ENCODE results near the gene STRA6.

STRA6 gene

GRCh38 chr15:74234598-74234875, 31.9 kb upstream of the STRA6 start:
- no peak for DNase-seq (ENCODE audit: low read depth, low spot score)
- Histone ChIP-seq H3K4me1 (ENCODE audit: insufficient read depth, insufficient read length) (peaks cover 34% of the 10 kb centered on the region), H3K36me3 (ENCODE audit: insufficient read depth, insufficient read length, low read length) (no peaks in the 10 kb centered on the region), H3K4me3 (ENCODE audit: insufficient read length, low read depth) (no peak overlapping the region), H3K27me3 (ENCODE audit: insufficient read depth, insufficient read length) (peaks cover 21% of the 10 kb centered on the region), H3K9me3 (ENCODE audit: insufficient read depth, low read length) (no peaks in the 10 kb centered on the region), H3K9ac (ENCODE audit: insufficient read length, low read depth) (no peak overlapping the region)
- TF ChIP-seq SUZ12 (IDR thresholded peaks at IDR 0.05; ENCODE audit: extremely low read depth, insufficient read depth, insufficient read length) (no peak), YY1 (IDR thresholded peaks at IDR 0.05; ENCODE audit: insufficient read depth, insufficient read length) (no peak), ZNF274 (IDR thresholded peaks at IDR 0.05; ENCODE audit: low read depth, low read length) (no peak)

GRCh38 chr15:74233851-74234597, 31.4 kb upstream of the STRA6 start:
- no peak for TF ChIP-seq ZNF274 (IDR thresholded peaks at IDR 0.05; ENCODE audit: low read depth, low read length)
- no peak for TF ChIP-seq SUZ12 (IDR thresholded peaks at IDR 0.05; ENCODE audit: extremely low read depth, insufficient read depth, insufficient read length)
- H3K9me3 ChIP-seq (ENCODE audit: insufficient read depth, low read length), result no peaks in the 10 kb centered on the region
- H3K4me1 ChIP-seq (ENCODE audit: insufficient read depth, insufficient read length), result peaks cover 29% of the 10 kb centered on the region
- no peaks in the 10 kb centered on the region for H3K36me3 ChIP-seq (ENCODE audit: insufficient read depth, insufficient read length, low read length)
- H3K9ac ChIP-seq (ENCODE audit: insufficient read length, low read depth), result no peak overlapping the region
- H3K4me3 ChIP-seq (ENCODE audit: insufficient read length, low read depth), result no peak overlapping the region
- DNase-seq (ENCODE audit: low read depth, low spot score), result no peak
- peaks cover 21% of the 10 kb centered on the region for H3K27me3 ChIP-seq (ENCODE audit: insufficient read depth, insufficient read length)

DNA sequence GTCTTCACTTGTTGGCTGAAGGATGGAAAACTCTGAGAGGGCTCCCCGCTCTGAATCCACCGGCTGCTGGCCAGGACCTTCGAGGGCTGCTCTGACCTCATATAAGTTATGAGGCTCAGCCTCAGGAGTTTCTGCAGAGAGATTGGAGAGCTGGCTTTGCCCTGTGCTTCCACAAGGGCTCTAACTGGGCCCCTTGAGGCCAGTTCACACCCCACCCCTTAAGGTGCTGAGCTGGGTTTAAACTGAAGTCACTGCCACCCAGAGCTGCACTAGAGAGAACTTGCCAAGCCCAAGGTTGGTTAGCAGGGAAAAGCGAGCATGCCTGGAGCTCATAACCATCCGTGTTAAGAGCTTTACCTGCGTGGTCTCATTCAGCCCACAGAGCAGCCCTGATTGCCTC, 30.8 kb upstream of the STRA6 start:
- DNase-seq (ENCODE audit: low read depth, low spot score), result no peak
- H3K27me3 ChIP-seq (ENCODE audit: insufficient read depth, insufficient read length), result peaks cover 26% of the 10 kb centered on the region
- H3K9me3 ChIP-seq (ENCODE audit: insufficient read depth, low read length), result no peaks in the 10 kb centered on the region
- no peaks in the 10 kb centered on the region for H3K36me3 ChIP-seq (ENCODE audit: insufficient read depth, insufficient read length, low read length)
- no peak overlapping the region for H3K4me3 ChIP-seq (ENCODE audit: insufficient read length, low read depth)
- no peak overlapping the region for H3K9ac ChIP-seq (ENCODE audit: insufficient read length, low read depth)
- H3K4me1 ChIP-seq (ENCODE audit: insufficient read depth, insufficient read length), result peaks cover 29% of the 10 kb centered on the region
- no peak for TF ChIP-seq ZNF274 (IDR thresholded peaks at IDR 0.05; ENCODE audit: low read depth, low read length)
- no peak for TF ChIP-seq YY1 (IDR thresholded peaks at IDR 0.05; ENCODE audit: insufficient read depth, insufficient read length)
- no peak for TF ChIP-seq SUZ12 (IDR thresholded peaks at IDR 0.05; ENCODE audit: extremely low read depth, insufficient read depth, insufficient read length)

GRCh38 chr15:74231475-74231874, 28.9 kb upstream of the STRA6 start:
- Histone ChIP-seq H3K9me3 (ENCODE audit: insufficient read depth, low read length) (no peaks in the 10 kb centered on the region), H3K4me3 (ENCODE audit: insufficient read length, low read depth) (no peak overlapping the region), H3K27me3 (ENCODE audit: insufficient read depth, insufficient read length) (peaks cover 45% of the 10 kb centered on the region), H3K9ac (ENCODE audit: insufficient read length, low read depth) (no peak overlapping the region), H3K36me3 (ENCODE audit: insufficient read depth, insufficient read length, low read length) (no peaks in the 10 kb centered on the region), H3K4me1 (ENCODE audit: insufficient read depth, insufficient read length) (peaks cover 39% of the 10 kb centered on the region)
- DNase-seq (ENCODE audit: low read depth, low spot score), result no peak
- no peak for TF ChIP-seq SUZ12 (IDR thresholded peaks at IDR 0.05; ENCODE audit: extremely low read depth, insufficient read depth, insufficient read length)
- no peak for TF ChIP-seq YY1 (IDR thresholded peaks at IDR 0.05; ENCODE audit: insufficient read depth, insufficient read length)
- no peak for TF ChIP-seq ZNF274 (IDR thresholded peaks at IDR 0.05; ENCODE audit: low read depth, low read length)

- no peak for DNase-seq (ENCODE audit: low read depth, low spot score)
- peaks cover 58% of the 10 kb centered on the region for H3K27me3 ChIP-seq (ENCODE audit: insufficient read depth, insufficient read length)
- no peaks in the 10 kb centered on the region for H3K36me3 ChIP-seq (ENCODE audit: insufficient read depth, insufficient read length, low read length)
- TF ChIP-seq ZNF274 (IDR thresholded peaks at IDR 0.05; ENCODE audit: low read depth, low read length) (no peak), SUZ12 (IDR thresholded peaks at IDR 0.05; ENCODE audit: extremely low read depth, insufficient read depth, insufficient read length) (no peak), YY1 (IDR thresholded peaks at IDR 0.05; ENCODE audit: insufficient read depth, insufficient read length) (no peak)
- no peak overlapping the region for H3K4me3 ChIP-seq (ENCODE audit: insufficient read length, low read depth)
- peaks cover 36% of the 10 kb centered on the region for H3K4me1 ChIP-seq (ENCODE audit: insufficient read depth, insufficient read length)
- no peaks in the 10 kb centered on the region for H3K9me3 ChIP-seq (ENCODE audit: insufficient read depth, low read length)
- no peak overlapping the region for H3K9ac ChIP-seq (ENCODE audit: insufficient read length, low read depth)
Observed at GRCh38 chr15:74229686-74230085, 27.1 kb upstream of the STRA6 start.

- no peaks in the 10 kb centered on the region for H3K9me3 ChIP-seq (ENCODE audit: insufficient read depth, low read length)
- TF ChIP-seq SUZ12 (IDR thresholded peaks at IDR 0.05; ENCODE audit: extremely low read depth, insufficient read depth, insufficient read length) (no peak), ZNF274 (IDR thresholded peaks at IDR 0.05; ENCODE audit: low read depth, low read length) (no peak), YY1 (IDR thresholded peaks at IDR 0.05; ENCODE audit: insufficient read depth, insufficient read length) (no peak)
- DNase-seq (ENCODE audit: low read depth, low spot score), result no peak
- H3K9ac ChIP-seq (ENCODE audit: insufficient read length, low read depth), result no peak overlapping the region
- no peaks in the 10 kb centered on the region for H3K36me3 ChIP-seq (ENCODE audit: insufficient read depth, insufficient read length, low read length)
- peaks cover 68% of the 10 kb centered on the region for H3K27me3 ChIP-seq (ENCODE audit: insufficient read depth, insufficient read length)
- no peak overlapping the region for H3K4me3 ChIP-seq (ENCODE audit: insufficient read length, low read depth)
- H3K4me1 ChIP-seq (ENCODE audit: insufficient read depth, insufficient read length), result peaks cover 34% of the 10 kb centered on the region
Observed at GRCh38 chr15:74228723-74229081, 26.1 kb upstream of the STRA6 start.

DNA sequence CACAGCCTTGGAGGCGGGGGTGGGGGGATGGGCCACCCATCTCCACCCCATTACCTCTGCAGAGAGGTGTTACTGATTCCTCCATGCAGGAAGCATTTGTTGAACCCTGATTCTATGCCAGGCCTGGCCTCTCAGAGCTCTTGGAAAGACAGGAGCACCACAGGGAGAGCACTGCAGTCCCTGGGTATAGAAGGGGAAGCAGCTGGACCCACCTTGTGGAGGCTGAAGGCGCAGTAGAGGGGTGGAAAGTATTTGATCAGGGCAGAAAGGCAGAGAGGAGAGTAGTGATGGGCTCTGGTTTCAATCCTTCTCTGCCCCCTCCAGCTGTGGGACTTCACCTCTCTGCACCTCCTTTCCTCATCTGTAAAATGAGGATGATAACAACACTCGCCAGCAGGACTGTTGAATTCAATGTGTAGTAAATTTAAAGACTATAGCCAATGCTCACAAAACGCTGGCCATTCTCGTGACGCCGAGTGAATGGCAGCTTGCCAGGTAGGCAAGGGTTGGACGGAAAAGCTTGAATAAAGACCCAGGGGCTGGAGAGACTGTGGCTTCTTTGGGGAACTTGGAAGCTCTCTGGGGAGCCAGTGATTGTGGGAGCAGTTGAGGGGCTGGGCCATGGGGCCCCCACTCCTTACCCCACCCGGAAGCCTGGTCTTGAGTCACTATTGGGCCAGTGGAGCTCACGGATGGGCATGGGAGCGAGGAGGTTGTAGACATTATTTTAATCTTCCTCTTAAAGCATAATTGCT, 25.6 kb upstream of the STRA6 start:
- no peak for TF ChIP-seq SUZ12 (IDR thresholded peaks at IDR 0.05; ENCODE audit: extremely low read depth, insufficient read depth, insufficient read length)
- TF ChIP-seq ZNF274 (IDR thresholded peaks at IDR 0.05; ENCODE audit: low read depth, low read length), result no peak
- TF ChIP-seq YY1 (IDR thresholded peaks at IDR 0.05; ENCODE audit: insufficient read depth, insufficient read length), result no peak
- no peaks in the 10 kb centered on the region for H3K9me3 ChIP-seq (ENCODE audit: insufficient read depth, low read length)
- H3K9ac ChIP-seq (ENCODE audit: insufficient read length, low read depth), result no peak overlapping the region
- DNase-seq (ENCODE audit: low read depth, low spot score), result no peak
- H3K27me3 ChIP-seq (ENCODE audit: insufficient read depth, insufficient read length), result peaks cover 71% of the 10 kb centered on the region
- no peak overlapping the region for H3K4me3 ChIP-seq (ENCODE audit: insufficient read length, low read depth)
- H3K36me3 ChIP-seq (ENCODE audit: insufficient read depth, insufficient read length, low read length), result no peaks in the 10 kb centered on the region
- H3K4me1 ChIP-seq (ENCODE audit: insufficient read depth, insufficient read length), result peaks cover 30% of the 10 kb centered on the region

Measured in NT2/D1 (cell line).